Psoas muscle (tissue), 8 donors: ENCODE measurements around the gene PRDM8. TPM values are rescaled to one million over a fixed set of nuclear protein-coding genes. Genes with fewer than 3 reads are reported as not detected.

Source experiments
- ATAC-seq, 4 donors: fragments of 200-7000 bp; cut with Tn5 transposase; one replicate each; pipeline ENCODE4 v1.9.1; 2020; ENCODE audit warnings: moderate library complexity in 3 of 4, mild to moderate bottlenecking in 2 of 4
- DNase-seq, 2 donors: peaks; one replicate each; pipeline ENCODE4 v3.0.0-alpha.2; 2020
- H3K27ac ChIP-seq: fragments of 200-600 bp; one replicate; pipeline ENCODE4 v1.8.0; 2022
- H3K27me3 ChIP-seq, 3 donors: fragments of 200-600 bp in 1 of 3; one replicate each; pipeline versions ENCODE4 v1.6.1 to v1.8.0; 2013 to 2022; ENCODE audit warnings: low read length in 2 of 3, mild to moderate bottlenecking in 2 of 3, moderate library complexity in 1 of 3; ENCODE audit not compliant: insufficient read depth in 3 of 3
- H3K36me3 ChIP-seq, 2 donors: fragments of 200-600 bp in 1 of 2; one replicate each; pipeline versions ENCODE4 v1.6.1 to v1.8.0; 2013 to 2022; ENCODE audit warnings: low read depth in 1 of 2, mild to moderate bottlenecking in 1 of 2, moderate library complexity in 1 of 2; ENCODE audit not compliant: insufficient read depth in 1 of 2
- H3K4me1 ChIP-seq: fragments of 200-600 bp; one replicate; pipeline ENCODE4 v1.8.0; 2022
- H3K4me3 ChIP-seq: fragments of 200-600 bp; one replicate; pipeline ENCODE4 v1.8.0; 2022; ENCODE audit warnings: mild to moderate bottlenecking
- H3K9me3 ChIP-seq: fragments of 200-600 bp; one replicate; pipeline ENCODE4 v1.8.0; 2022
- CTCF ChIP-seq: fragments of 200-600 bp; IDR thresholded peaks from one replicate; pipeline ENCODE4 v1.8.0; 2022; ENCODE audit warnings: antibody characterized with exemption
- WGBS, 3 donors: extraction: QIAGEN DNeasy Blood & Tissue Kit; methylation state at CpG; one replicate each; pipeline versions ENCODE4 v1.1.6 to v1.1.7; 2013; 5-methylcytosine and 5-hydroxymethylcytosine counted together
- intact Hi-C, 2 donors: fragments of 100-400 bp; cut with DNase I; formaldehyde crosslinking; loops; one replicate each; pipeline versions ENCODE4 v1.11.0 to v1.14.2; 2022
- polyA plus RNA-seq, 3 donors: library from polyadenylated mRNA; stranded (reverse); fragments of 200-250 nt; gene quantifications; one replicate each; pipeline ENCODE4 v1.2.3, GENCODE V29; 2013
- total RNA-seq, 4 donors: library from RNA; stranded (reverse); fragmentation: NEBNext Ultra II Directional in 2 of 4; extraction: Animal tissue kit (Norgen Biotek cat#: 25700) in 2 of 4; gene quantifications; one replicate each; pipeline versions ENCODE4 v1.2.1 to v1.2.4, GENCODE V29; 2021 to 2023
- donor health status: healthy with polysubstance abuse.
- donor health status: DM: no; HTN: no; CAD: no; lungs with moderate emphysema.
- donor health status: Bipolar disorder and iron deficiency.
- donor health status: healthy.
- donor health status: DM: yes; HTN: yes; CAD: no.
- donor health status: DM: no; HTN: no; CAD: no.
- donor health status: DM: no; HTN: no; CAD: no.
- donor health status: DM: yes; HTN: yes; CAD: no.

PRDM8 gene
- total and polyA plus RNA-seq, 7 donors, result 0.28 to 1.8 (median 0.63) TPM

- intact Hi-C loops, result loop anchor here in 1 of 2 donors (5.0 kb wide), 1 partner anchor 1263 kb away; no protein-coding TSS in a partner anchor
- ATAC-seq (no peak), DNase-seq (no peak)
- Histone ChIP-seq H3K4me1 (no peaks in the 10 kb centered on the region), H3K9me3 (no peaks in the 10 kb centered on the region), H3K27ac (no peak overlapping the region), H3K4me3 (no peak overlapping the region), H3K36me3 (no peaks in the 10 kb centered on the region), H3K27me3 (no peaks in the 10 kb centered on the region)
- peak; percentile 70 for TF ChIP-seq CTCF
- WGBS, 3 donors, result 11 to 12% (median 11%) methylated on average over 5 of the region's 5 CpGs
These were observed 18.2 kb downstream of the PRDM8 start for GRCh38 chr4:80215449-80216052.

DNA sequence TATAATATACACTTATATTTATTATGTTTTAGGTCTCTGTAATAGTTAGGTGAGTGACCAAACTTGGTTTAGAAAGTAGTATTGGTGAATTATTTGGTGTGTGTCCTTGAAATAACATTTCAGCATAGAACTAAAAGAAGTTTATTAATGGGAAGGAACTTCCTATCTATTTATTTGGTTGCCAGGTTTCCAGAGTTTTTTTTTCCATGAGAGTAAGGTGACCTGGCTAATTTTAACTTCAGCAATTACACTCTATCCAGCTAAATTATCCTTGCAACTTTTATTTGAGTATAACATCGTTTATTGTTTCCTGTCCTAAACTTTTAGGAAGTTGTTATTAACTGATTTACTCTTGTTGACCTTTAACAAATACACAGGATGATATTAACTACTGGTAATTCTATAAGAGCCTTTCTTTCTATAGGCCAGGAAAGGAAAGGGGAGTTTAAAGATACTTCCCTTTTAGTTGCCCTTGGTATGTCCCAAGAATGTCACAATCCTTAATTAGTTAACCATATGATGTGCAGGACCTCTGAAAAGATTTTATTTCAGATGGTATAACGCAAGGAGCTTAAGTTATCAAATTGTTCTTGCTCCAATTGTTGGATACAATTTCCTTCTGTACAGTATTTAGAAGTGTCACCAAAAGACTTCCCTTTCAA, 18.9 kb downstream of the PRDM8 start:
- intact Hi-C loops, result loop anchor here in 1 of 2 donors (5.0 kb wide), 1 partner anchor 1264 kb away; no protein-coding TSS in a partner anchor
- no peaks in the 10 kb centered on the region for H3K4me1 ChIP-seq
- H3K27me3 ChIP-seq, result no peaks in the 10 kb centered on the region
- no peaks in the 10 kb centered on the region for H3K36me3 ChIP-seq
- no peak overlapping the region for H3K27ac ChIP-seq
- 34 to 58% (median 39%) methylated on average over 2 of the region's 2 CpGs for WGBS, 3 donors
- no peak overlapping the region for H3K4me3 ChIP-seq
- DNase-seq (no peak), ATAC-seq (no peak)
- H3K9me3 ChIP-seq, result no peaks in the 10 kb centered on the region
- no peak for TF ChIP-seq CTCF

GRCh38 chr4:80219301-80220025, 22.2 kb downstream of the PRDM8 start:
- no peaks in the 10 kb centered on the region for H3K36me3 ChIP-seq
- H3K4me3 ChIP-seq, result no peak overlapping the region
- DNase-seq (no peak), ATAC-seq (no peak)
- 53 to 62% (median 60%) methylated on average over 5 of the region's 5 CpGs for WGBS, 3 donors
- intact Hi-C loops, result loop anchor here in 1 of 2 donors (5.0 kb wide), 1 partner anchor 1267 kb away; no protein-coding TSS in a partner anchor
- H3K27ac ChIP-seq, result no peak overlapping the region
- TF ChIP-seq CTCF, result no peak
- no peaks in the 10 kb centered on the region for H3K4me1 ChIP-seq
- H3K27me3 ChIP-seq, result no peaks in the 10 kb centered on the region
- no peaks in the 10 kb centered on the region for H3K9me3 ChIP-seq

DNA sequence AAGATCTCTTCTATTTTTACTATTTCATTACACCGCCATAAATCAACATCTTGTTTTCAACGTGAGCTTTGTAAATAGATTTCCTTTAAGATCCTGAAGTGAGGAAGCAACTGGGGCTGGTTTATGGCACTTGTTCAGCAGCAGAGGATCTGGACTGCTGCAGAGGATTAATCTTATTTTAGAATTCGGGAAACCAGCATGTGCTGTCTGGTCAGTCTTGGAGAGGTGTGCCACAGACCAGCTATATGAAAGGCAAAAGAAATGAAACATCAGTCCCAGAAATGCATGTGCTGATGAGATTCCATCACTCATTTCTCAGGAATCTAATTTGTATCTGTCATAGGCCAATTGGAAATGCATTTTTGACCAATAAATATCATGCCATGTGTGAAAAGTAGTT, 23.4 kb downstream of the PRDM8 start:
- intact Hi-C loops, result no loop called here
- TF ChIP-seq CTCF, result no peak
- no peak for ATAC-seq
- no peaks in the 10 kb centered on the region for H3K4me1 ChIP-seq
- H3K27me3 ChIP-seq, result peaks cover 0 to 2% (median 0%) of the 10 kb centered on the region in 3 donors
- H3K9me3 ChIP-seq, result no peaks in the 10 kb centered on the region
- DNase-seq, result no peak
- H3K4me3 ChIP-seq, result no peak overlapping the region
- no peaks in the 10 kb centered on the region for H3K36me3 ChIP-seq
- no peak overlapping the region for H3K27ac ChIP-seq
- WGBS, 3 donors, result 18 to 22% (median 22%) methylated on average over 3 of the region's 3 CpGs
